GM21717 (cell line): ENCODE results near the gene OTULINL.
A peak's percentile ranks its signal among the peaks of the same experiment; 100 is the strongest.
"Not testable (repeated sequence)": the region's sequence is repeated elsewhere in the genome, so short reads cannot be mapped to it uniquely, and the experiment has no call there.

Experiments
- ATAC-seq: cut with Tn5 transposase; IDR thresholded peaks from one replicate; pipeline ENCODE4 v1.9.1; 2021; ENCODE audit warnings: mild to moderate bottlenecking, moderate library complexity; ENCODE audit not compliant: unreplicated experiment

OTULINL gene

DNA sequence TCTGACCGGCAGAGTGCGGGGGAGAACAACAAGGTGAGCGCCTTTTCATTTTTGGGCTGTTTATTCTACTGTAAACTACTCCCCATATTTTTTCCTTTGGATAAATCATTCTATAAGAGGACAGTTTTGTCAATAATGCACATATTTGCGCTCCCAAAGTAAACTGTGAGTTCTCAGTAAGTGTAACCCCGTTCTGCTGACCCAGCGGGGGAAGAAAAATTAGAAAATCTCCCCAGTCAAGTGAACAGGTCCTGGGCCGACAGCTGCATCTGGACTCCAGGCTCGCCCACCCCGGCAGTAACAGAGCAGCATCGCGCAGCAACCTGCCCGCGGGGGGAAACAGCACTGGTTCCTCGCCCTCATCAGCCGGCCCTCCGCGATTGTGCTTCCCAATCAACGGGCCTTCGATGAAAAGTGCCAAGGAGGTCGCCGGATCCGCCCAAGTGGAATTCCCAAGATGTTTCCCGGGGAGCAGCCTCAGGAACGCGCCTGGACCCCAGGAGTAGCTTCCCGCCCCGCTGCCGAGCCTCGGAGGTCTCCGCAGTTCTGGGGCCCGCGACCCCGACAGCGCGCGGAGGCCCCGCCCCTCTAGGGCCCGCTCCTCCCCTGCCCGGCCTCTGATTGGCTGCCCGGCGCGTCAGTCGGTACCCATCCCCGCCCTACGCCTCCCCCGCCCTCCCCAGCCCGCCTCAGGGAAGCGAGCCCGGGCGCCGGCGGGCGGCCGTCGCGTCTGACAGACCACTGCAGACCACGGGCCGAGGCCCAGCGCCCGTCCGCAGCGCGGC is at the start of gene OTULINL:
TSS of gene OTULINL (plus strand) at position 687 of the 785 bp plus-strand sequence. CDS start 103 bp downstream, outside the sequence.
- ATAC-seq, result peak; percentile 99

DNA sequence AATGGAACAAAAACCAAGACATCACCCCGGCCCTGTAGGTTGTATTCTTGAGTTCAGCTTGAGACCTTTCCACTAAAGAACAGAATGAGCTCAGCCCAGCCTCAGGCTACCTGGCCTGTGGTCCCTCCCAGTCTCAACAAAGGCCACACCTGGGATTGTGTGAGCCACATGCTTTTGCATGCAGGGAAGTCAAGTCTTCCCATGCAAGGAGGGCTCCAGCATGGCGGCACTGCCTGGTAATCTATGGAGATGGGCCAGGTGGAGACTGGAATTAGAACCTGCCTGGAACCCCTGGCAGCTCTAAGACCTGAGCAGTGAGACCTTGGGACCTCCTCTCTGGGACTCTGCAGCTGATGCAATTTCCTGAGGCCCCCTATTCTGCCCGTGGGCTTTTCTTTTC is 49.4 kb upstream of the OTULINL start:
- ATAC-seq, result no peak

DNA sequence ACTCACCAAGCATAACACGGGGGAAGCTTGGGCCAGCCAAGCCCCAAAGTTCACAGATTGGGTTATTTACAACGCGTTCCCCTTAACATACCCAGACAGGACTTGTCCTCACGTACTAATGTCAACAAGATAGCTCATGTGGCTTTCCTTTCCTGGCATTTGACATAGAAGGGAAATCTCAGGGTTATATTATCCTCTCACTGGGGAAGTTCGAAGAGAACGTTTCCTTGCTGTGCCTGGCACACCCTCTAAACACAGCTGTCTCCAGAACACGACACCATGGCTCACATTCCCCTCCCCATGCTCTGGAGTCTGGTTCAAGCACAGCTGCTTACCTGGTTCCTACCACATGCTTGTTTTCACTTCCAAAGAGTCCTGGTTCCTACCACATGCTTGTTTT is 46.8 kb upstream of the OTULINL start:
- no peak for ATAC-seq

DNA sequence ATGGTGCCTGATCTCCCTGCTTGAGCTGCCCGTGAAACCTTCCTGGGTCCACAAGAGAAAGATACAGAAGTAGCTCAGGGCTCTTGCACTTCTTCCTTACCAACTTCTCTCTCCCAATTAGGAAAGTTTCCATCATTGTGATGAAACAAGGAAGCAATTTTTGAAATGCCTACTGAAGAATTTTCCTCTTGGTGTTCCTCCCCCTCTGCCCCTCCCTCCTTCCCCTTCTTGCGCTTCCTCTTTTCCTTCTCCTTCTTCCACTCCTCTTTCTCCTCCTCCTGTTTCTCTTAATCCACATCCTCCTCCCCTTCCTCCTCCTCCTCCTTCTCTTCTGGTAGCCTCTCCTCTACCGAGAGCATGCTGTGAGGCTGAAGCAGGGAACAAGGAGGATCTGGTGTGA is 36.3 kb upstream of the OTULINL start:
- ATAC-seq, result no peak

DNA sequence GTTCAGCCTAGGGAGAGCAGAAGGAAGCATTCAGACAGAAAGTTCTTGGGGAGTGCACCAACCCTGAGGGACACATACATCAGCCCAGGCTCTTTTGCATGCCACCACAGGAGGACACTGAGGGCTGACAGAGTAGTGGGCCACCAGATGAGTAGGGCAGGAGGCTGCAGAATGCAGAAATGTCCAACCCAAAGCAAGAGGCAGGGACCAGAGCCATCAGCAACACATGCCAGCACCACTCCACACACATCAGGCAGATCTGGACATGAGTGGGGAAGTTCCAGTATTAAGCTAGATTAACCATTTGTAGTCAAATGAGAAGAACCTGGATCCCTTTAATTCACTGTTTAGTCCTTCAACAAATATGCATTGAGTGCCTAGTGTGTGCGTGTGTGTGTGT is 35.7 kb upstream of the OTULINL start:
- no peak for ATAC-seq

DNA sequence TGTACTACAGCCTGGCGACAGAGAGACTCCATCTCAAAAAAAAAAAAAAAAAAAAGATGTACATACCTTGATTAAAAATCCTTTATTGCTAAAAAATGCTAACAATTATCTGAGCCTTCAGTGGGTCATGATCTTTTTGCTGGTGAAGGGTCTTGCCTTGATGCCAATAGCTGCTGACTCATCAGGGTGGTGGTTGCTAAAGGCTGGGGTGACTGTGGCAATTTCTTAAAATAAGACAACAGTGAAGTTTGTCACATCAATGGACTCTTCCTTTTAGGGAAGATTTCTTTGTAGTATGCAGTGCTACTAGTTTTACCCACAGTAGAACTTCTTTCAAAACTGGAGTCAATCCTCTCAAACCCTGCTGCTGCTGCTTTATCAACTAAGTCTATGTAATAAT is 33.9 kb upstream of the OTULINL start:
- no peak for ATAC-seq

DNA sequence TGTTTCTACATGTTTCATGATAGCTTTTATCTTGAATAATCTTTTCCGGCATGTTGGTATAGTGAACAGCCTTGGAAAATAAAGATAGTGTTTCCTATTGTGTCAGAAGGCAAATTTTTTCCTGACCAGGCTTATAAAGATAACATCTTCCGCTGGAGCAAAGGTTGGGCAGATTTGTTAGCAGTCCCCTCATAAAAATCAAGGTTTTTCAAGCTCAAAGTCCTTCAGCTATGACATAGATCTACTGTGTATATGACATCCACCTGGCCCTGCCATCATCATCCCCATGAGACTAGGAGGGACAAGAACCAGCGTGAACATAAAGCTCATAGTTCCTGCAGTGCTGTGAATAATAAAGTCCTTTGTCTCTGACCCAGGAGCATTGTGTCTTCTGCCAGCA is 30.4 kb upstream of the OTULINL start:
- no peak for ATAC-seq

DNA sequence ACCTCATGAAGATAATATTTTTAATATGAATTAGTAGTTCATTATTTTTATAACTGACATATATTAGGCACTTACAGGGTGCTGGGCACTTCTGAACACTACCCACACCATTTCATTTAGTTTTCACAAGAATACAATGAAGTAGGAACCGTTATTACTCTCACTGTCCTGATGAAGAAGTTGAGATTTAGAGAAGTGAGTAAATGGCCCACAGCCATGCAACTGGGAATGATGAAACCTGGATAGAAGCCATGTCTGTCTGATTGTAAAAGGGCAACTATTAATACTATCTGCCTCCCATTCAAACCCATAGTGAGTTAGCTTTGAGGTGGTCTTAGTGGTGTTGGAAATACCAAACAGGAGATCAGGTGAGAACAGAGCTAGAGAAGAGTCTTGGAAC is 29.6 kb upstream of the OTULINL start:
- no peak for ATAC-seq

DNA sequence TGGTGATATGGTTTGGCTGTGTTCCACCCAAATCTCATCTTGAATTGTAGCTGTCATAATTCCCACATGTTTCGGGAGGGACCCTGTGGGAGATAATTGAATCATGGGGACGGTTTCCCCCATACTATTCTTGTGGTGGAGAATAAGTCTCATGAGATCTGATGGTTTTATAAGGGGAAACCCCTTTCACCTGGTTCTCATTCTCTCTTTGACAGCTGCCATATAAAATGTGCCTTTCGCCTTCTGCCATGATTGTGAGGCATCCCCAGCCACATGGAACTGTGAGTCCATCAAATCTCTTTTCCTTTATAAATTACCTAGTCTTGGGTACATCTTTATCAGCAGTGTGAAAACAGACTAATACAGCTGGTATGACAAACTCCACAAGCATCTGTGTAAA is 27.3 kb upstream of the OTULINL start:
- ATAC-seq, result not testable (repeated sequence)

DNA sequence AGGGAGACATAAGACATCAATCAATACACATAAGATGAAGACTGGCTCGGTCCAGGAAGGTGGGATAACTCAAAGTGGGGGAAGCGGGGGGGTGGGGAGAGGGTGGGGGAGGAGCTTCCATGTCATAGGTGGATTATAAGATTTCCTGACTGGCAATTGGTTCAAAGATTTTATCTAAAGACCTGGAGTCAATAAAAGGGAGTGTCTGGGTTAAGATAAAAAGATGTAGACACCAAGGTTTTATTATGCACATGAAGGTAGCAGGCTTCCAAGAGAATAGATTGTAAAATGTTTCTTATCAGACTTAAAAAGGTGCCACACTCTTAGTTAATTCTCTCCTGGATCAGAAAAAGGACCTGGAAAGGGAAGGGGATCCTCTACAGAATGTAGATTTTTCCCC is 25.6 kb upstream of the OTULINL start:
- ATAC-seq, result no peak

DNA sequence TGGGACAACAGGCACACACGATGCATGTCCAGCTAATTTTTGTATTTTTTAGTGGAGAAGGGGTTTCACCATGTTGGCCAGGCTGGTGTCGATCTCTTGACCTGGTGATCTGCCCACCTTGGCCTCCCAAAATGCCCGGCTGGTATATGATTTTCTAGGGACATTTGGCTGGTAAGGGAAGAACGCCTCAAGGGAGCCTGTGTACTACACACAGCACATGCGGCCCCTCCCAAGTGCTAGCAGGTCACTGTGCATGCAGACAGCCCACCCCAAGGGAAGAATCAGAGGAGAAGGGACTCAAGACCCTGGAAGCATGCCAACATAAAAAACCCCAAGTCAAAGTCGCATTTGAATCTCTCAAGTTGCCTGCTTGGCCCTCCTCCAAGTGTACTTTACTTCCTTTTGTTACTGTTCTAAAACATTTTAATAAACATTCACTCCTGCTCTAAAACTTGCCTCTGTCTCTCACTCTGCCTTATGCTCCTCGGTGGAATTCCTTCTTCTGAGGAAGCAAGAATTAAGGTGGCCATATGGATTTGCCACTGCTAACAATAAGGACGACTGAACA is 24.3 kb upstream of the OTULINL start:
- ATAC-seq, result no peak

DNA sequence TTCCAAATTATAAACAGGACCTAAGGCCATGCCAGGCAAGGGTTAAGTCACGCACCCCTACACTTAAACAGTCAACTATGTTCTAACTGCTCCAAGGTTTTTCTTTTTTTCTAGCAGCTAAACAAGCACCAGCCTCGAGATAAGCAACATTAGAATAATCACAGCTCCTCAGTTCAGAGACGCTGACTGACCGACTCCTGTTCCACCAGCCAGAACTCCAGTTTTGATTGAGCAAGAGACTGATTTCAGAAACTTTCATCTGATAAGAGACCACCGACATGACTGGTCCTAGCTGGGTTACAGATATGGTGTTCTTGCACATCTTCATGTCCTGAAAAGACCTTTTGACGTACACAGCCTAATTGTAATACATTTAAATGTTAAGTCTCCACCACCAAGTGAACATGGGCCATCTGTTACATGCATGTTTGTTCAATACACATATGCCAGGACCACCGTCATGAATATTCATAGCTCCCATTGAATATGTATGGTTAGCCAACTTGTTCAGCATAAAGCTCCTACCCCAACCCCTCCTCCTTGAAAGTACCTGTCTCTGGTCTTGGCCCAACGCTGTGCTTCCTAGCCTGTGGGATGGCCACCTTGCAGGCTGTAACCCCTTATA is 23.7 kb upstream of the OTULINL start:
- no peak for ATAC-seq

DNA sequence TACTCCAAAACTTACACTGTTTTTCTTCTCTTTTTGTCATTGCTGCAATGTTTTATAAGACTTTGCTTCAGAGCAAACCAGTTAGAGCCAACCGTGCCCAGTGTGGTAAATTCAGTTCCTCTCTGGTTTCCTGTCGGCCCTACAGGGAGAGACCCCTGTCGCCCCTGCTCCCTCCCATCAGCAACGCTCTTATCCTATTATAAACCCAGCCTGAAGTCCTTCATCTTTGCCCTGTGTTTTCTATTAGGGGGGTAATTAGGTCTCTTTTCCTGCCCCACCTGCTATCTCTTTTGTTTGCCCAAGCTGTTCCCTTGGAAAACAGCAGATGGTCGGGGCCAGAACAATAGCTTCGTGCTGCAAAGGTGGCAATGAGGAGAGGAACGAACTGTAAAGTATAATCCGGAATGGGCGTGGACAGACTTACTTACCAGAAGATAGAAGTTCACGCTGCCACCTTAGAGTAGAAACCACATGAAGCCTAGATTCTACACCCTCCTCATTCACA is 21.4 kb upstream of the OTULINL start:
- no peak for ATAC-seq

DNA sequence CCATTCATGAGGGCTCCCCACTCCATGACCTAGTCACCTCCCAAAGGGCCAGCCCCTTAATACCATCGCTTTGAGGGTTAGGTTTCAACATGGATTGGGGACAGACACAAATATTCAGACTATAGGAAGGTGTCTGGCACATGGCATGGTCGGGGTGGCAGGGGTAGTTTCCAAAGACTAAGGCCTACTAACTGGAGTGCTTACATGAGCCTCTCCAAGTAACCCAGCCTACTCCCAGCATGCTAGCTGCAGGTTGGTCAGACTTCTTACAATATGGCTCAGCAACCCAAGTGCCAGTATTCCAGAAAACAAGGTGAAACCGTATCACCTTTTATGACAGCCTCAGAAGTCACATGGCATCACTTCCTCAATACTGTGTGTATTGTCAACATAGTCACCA is 19.9 kb upstream of the OTULINL start:
- ATAC-seq, result no peak

DNA sequence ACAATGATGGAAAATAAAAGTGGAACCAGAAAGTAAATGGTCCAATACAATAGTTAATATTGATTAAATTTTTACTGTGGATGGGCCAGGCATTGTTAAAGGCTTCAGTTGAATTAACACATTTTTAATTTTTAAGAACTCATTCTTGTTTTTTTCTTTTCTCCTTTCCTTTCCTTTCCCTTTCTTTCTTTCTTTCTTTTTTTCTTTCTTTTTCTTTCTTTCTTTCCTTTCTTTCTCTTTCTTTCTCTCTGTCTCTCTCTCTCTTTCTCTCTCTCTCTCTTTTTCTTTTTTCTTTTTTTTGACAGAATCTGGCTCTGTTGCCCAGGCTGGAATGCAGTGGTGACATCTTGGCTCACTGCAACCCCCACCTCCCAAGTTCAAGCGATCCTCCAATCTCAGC is 13.3 kb upstream of the OTULINL start:
- ATAC-seq, result no peak

DNA sequence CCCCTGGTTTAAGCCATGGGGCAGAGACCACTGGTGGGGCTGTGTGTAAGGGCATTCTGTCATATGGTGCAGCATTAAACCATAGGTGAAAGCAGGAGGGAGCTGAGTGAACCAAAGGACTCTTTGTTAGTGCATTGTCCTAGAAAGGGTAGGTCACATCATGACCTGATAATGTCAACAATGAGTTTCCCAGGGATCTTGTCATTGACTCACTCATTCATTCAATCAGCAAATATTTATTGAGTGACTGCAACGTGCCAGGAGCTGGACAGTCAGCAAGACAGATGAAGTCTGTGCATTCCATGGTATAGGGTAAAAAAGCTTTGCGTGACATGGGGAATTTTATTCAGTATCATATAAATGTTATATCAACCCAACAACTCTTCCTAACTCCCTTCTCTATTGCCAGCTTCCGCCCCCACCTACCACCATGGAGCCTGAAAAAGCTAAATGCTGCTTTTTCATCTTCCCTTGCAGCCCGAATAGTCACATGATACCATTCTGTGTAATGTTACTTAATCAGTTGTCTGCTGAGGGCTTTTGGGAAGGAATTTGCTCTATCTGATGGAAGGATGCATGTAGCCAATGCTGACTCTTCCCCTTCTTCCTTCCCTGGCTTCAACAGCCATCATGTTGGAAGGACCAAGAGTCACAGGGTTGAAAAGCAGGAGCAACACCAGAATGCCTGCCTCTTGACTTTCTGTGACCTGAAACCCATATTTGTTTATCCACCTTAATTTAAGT is 11.5 kb upstream of the OTULINL start:
- ATAC-seq, result no peak

DNA sequence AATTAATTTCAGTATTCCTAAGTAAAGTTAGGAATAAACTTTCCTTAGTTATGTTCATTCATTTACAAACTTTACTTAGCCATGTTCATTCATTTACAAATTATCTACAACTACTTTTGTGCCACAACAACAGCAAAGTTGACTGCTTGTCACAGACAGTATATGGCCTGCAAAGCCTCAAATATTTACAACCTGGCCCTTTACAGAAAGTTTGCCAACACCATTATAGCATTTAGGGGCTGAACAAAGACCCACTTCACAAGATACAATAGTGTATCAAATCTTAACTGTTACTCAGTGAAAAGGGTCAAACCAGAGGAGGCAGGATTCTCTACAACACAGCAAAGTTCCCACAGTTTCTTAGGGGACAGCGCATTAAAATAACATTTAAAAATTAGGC is 9.7 kb upstream of the OTULINL start:
- no peak for ATAC-seq

DNA sequence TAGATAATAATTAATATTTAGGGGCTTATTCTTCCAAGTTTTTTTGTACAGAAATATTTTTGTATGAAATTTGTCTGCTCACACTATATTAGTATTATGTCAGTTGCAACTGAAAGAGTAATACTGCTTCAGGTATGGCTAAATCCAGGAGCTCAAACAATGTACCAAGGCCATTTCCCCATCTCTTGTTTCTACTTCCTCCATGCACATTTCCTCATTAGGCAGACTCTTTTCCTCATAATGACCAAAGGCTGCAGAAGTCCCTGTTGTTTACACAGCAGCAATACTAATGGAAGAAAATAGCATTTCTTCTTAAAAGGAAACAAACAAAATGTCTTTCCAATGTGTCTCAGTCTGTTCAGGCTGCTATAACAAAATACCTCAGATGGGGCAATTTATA is 9.2 kb upstream of the OTULINL start:
- no peak for ATAC-seq

DNA sequence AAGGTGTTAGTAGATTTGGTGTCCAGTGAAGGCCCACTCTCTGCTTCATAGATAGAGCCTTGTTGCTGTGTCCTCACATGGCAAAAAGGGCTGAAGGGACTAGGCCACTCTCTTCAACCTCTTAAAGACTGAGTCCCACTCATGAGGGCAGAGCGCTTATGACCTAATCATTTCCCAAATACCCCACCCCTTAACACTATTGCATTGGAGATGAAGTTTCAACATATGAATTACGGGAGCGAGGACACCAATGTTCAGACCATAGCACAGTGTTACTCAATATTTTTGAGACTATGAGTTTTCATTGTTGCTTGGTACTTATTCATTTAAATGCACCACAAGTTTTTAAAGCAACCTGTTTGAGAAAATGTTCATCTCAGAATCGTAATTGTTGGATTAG is 8.8 kb upstream of the OTULINL start:
- no peak for ATAC-seq

DNA sequence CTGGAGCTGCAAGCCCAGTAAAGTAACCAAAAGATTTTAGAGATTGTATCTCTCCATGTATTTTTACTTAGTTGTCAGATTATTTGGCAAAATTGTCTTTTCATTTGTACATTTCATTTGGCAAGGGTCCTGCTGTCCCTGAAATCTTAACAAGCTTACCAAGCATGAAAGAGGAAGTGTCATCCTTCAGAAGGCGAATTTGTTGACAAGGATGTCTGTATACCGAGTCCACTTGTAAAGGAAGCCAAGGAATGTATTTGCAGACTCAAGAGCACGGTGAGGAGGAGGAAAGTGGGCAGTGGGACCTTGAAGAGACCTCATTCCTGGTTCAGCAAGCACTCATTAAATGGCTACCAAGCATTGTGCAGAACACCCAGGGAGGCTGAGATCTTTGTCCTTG is 7.5 kb upstream of the OTULINL start:
- no peak for ATAC-seq

DNA sequence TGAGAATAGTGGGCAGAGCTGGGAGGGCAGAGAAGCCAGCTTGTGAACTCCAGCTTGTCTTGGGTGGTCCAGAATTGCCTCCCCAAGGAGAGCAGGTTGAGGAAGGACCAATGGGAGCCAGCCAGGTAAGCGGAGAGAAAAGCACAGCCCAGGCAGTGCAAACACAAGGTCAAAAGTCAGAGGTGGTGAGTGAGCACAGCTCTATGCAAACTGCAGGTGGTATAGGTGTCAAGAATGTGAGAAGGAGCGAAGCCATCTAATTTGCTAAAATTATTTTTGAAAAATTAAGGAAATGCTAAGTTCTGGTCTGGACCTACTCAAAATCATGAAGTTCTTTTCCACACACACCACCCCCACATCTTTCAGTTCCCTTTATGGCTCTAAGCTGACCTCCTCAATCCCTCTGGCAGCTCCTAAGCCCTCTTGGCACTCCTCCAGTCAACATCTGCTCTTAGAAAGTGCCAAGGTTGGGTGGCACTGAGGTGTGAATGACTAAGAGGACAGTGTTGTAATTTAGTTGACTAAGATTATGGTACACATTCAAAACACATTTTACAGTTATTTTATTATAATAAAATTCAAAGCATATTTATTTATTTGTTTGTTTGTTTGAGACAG is 6.6 kb upstream of the OTULINL start:
- no peak for ATAC-seq
